HG03432 (cell line): ENCODE results near the gene ZBP1.

Source experiments
- ATAC-seq: cut with Tn5 transposase; IDR thresholded peaks from one replicate; pipeline ENCODE4 v1.9.1; 2021; ENCODE audit warnings: mild to moderate bottlenecking, moderate library complexity; ENCODE audit not compliant: unreplicated experiment

ZBP1 gene

GRCh38 chr20:57588596-57588995 is 31.6 kb downstream of the ZBP1 start:
- no peak for ATAC-seq

GRCh38 chr20:57587989-57588377 is 32.2 kb downstream of the ZBP1 start:
- ATAC-seq = no peak

GRCh38 chr20:57587278-57587988 is 32.8 kb downstream of the ZBP1 start:
- no peak for ATAC-seq

GRCh38 chr20:57586943-57587277 is 33.3 kb downstream of the ZBP1 start:
- no peak for ATAC-seq

DNA sequence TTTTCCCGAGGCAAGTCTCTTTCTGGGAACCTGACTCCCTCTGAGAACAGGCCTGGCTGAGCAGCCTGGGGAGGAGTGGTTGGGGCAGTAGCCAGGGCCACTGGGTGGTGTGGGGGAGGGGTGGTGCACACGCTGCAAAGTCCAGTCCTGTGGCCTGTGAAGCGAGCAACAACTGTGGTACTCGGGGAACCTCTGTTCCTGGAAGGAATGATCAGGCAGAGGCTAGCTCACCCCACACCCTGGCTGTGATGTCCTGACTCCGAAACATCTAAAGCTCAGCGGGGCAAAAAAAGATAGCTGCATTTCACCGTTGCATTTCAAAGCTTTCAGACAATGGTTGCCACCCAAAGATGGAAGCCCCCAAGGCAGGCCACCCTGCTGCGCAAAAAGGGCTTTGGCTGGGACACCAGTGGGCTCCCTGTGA is 33.8 kb downstream of the ZBP1 start:
- no peak for ATAC-seq

GRCh38 chr20:57585466-57586213 is 34.6 kb downstream of the ZBP1 start:
- ATAC-seq = no peak

- no peak for ATAC-seq
Measured at GRCh38 chr20:57584768-57585461, 35.3 kb downstream of the ZBP1 start.

- no peak for ATAC-seq
Measured at GRCh38 chr20:57583289-57584257, 36.7 kb downstream of the ZBP1 start.

DNA sequence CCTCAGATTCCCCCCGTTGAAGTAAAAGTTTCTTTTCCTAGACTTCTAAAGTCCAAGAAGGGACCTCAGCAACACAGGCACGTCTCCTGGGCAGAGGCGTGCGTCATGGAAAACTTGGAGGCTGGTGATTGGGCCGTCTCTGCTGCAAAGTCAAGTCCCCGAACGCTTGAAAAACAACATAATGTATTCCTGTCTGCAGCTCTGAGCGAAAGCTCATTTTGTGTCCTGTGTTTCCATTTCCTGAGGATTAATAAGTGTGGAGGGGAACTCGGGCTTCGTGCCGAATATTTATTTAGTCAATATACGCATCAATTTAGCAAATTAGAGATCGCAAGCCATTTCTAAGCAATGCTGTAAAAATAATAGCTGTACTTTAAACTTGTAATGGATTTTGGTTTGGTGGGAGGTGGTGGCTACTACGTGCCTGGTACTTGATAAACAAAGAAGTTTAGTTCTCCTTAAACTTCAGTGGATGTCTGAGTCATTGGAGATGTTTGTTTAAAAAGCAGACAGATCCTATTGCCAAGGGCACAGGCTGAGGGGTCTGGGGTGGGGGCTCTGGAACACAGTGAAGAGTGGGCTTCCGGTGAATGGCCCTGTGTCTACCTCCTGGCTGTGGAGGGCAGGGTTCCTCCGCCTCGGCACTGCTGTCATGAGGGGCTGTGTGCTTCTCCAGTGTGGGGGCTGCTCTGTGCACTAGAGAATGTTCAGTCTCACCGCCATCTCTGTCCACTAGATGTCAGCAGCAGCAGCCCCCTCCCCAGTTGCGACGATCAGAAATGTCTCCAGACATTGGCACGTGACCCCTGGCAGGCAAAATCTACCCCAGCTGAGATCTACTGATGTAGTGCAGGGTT is 37.6 kb downstream of the ZBP1 start:
- ATAC-seq = no peak

- no peak for ATAC-seq
Measured at GRCh38 chr20:57582029-57582378, 38.2 kb downstream of the ZBP1 start.

DNA sequence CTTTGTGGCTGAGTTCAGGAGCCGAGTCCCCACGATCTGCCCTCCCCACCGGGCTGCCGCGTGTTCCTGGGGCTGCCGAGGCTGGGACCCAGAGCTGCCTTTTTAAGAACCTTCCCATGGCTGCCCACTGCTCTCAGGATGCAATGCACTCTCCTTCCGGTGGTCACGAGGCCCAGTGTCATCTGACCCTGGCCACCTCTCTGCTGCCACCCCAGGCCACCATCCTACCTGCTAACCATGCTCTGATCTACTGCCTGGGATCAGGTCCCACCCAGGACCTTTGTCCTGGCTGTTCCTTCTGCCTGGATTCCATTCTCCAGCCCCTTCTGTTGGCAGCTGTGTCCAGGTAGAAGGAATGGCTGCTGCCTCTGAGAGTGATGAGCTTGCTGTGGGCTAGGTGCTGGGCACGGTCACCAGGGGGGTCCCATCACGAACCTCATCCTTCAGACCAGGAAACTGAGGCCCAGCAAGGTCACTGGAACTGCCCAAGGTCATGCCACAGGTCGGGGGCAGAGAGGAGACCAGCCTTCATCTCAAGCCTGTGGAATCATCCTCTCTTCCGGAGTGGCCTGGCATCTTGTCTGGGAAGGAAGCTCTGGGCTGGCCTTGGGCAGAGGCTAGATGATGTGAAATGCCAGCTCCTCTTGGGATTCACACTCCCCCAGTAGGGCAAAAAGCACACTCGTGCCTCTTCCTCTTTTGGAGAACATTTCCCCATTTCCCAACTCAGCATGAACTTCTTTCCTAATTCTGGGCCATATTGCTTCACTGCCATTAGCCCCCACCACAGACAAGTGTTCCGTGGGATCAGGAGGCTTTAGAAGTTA is 38.8 kb downstream of the ZBP1 start:
- no peak for ATAC-seq

DNA sequence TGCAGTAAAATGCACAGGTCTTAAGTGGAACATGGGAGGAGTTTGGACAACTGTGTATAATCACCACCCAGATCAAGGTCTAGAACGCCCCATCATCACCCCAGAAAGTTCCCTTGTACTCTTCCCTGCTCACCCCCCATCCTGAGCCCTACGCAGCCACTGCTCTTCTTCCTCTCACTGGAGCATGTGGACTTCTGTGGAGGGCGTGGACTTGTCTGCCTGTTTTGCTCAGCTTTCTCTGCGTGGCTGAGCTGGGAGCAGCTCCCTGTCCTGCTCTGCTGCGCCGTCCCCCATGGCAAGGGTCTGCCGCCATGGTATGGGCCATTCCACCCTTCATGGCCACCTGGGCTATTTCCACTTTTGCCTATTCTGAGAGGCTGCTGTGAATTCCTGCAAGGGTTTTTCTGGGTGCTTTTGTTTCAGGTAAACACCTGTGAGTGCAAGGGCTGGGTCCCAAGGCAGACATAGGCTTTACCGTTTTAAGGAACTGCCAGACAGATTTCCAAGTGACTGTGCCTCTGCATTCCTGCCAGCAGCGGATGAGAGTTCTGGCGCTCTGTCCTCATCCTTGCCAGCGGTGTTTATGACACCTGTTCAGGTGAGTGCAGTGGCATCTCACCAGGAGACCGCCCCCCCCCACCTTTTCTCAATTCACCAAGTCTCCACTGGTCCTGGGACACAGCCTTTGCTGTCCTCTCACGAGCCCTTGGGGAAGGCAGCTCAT is 39.6 kb downstream of the ZBP1 start:
- no peak for ATAC-seq

DNA sequence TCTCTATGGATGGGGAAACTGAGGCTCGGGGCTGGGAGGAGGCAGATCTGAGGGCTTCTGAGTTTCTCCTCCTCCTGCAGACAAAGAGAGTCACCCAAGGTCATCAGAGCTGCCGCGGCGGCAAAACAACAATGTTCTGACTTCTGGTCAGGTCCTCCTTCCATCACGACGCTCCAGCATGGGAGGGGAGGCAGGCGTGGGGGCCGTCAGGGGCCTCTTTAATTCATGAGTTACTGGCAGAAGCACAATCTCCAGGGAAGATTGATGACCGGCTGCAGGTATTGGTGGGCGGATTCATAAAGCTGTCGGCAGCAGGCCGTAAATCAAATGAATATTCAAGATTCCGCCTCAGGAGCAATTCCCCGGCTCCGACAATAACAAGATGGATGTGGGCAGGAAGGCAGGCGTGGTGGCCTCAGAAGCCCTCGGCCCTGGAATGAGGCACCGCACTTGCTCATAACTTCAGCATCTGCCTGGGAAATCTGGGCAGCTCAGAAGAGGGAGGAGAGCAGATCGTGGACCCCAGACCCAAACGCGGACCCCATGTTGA is 40.3 kb downstream of the ZBP1 start:
- no peak for ATAC-seq

- no peak for ATAC-seq
Measured at GRCh38 chr20:57579331-57579897, 40.8 kb downstream of the ZBP1 start.

DNA sequence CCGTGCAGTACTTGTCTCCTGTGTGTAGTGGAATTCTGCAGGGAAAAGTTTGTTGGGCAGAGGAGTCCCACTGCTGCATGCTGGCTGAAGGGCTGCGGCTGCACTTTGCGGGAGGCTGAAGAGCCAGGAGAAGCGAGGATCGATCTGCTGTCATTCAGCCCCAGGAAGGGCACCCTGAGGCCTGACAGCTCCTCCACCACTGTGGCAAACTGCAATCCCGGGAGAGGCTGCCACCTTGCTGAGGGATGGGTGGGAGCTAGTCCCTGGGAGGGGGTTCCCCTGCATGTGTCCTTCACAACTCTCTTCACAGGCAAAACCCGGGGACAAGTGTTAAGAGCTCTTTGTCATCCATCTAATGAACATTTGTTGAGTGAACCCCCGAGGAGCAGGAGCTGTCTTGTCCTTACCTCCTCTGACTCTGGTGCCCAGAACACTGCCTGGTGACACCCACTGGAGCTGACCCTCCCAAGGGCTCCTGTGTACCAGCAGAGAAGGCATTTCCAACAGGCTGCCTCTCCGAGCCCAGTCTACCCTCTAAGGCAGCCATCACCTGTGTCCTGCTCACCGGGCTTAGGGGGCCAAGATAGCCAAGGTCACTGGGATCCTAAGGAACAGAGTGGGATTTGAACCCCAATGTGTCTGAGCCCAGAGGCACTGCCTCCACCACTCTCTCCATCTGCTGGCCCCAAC is 41.6 kb downstream of the ZBP1 start:
- ATAC-seq = no peak

- no peak for ATAC-seq
Measured at GRCh38 chr20:57577679-57578475, 42.3 kb downstream of the ZBP1 start.
